ENCODE data around the gene SLC29A1. TPM values are rescaled to one million over a fixed set of nuclear protein-coding genes. Genes with fewer than 3 reads are reported as not detected.

The SLC29A1 gene
- total and polyA plus RNA-seq, 9 of the 15 experiments (the other 6 are each of a cell fraction or from before 2014, with no cell fraction given) = 18.9 to 170 (median 57.7) TPM

- TF ChIP-seq CBX5 (IDR thresholded peaks at IDR 0.05; ENCODE audit: borderline replicate concordance, low read depth) = 0 out of 2 replicates have a peak, but pooled peaks have one; percentile 19
- TF ChIP-seq ZNF407 (IDR thresholded peaks at IDR 0.05; ENCODE audit: low read depth) = no peak
- TF ChIP-seq ZBTB49 (CRISPR knock-in tag; IDR thresholded peaks at IDR 0.05; ENCODE audit: borderline replicate concordance) = peak; percentile 52; the same call in 1 of the 2 replicates
- TF ChIP-seq PREB (CRISPR knock-in tag; IDR thresholded peaks at IDR 0.05) = no peak
- no peak for TF ChIP-seq ARID3A (IDR thresholded peaks at IDR 0.05; ENCODE audit: borderline replicate concordance, low read depth, low read length)
- peak; percentile 52; the same call in 1 of the 2 replicates for TF ChIP-seq GTF2E2 (tag; IDR thresholded peaks at IDR 0.05)
- TF ChIP-seq BRD4 (IDR thresholded peaks at IDR 0.05) = no peak
- no peak for TF ChIP-seq NR2C2 (CRISPR knock-in tag; IDR thresholded peaks at IDR 0.05)
- TF ChIP-seq NR2C2 (tag; IDR thresholded peaks at IDR 0.05) = 0 out of 2 replicates have a peak, but pooled peaks have one; percentile 28
- TF ChIP-seq GABPA (tag; conservative IDR thresholded peaks at IDR 0.05; ENCODE audit: low read depth) = peak; percentile 56; the same call in 1 of the 2 replicates
- no peak for TF ChIP-seq MEIS2 (IDR thresholded peaks at IDR 0.05; ENCODE audit: partially characterized antibody)
Observed at GRCh38 chr6:44237813-44238433, 14.5 kb downstream of the SLC29A1 start (continued).
